HEK293 (cell line): Measurements from ENCODE around the gene HDDC3.

ENCODE experiments used
- CTCF ChIA-PET: fragments of 350-600 bp; formaldehyde crosslinking; extraction: SDS; loops from one replicate; lab custom pipeline; 2021; ENCODE audit warnings: antibody characterized with exemption; lab: Yijun Ruan, JAX
- POLR2A ChIA-PET: fragments of 300-600 bp; formaldehyde crosslinking; extraction: SDS; loops from one replicate; lab custom pipeline; 2020; ENCODE audit warnings: antibody characterized with exemption, inconsistent platforms; lab: Yijun Ruan, JAX
- H3K27ac ChIP-seq: fragments of 200-500 bp; sonication (Bioruptor generic); 2 replicates; pipeline ENCODE4 v1.5.1; 2014; ENCODE audit warnings: low read depth, low read length, control low read depth, inconsistent platforms; ENCODE audit errors: extremely low read depth
- H3K36me3 ChIP-seq, 2 experiments: fragments of 200-500 bp in 1 of 2; sonication (Bioruptor generic) in 1 of 2; 1 replicate in 1 of 2; 2 replicates in 1 of 2; pipeline ENCODE4 v1.5.1; 2014 to 2017; ENCODE audit warnings: inconsistent platforms in 2 of 2, low read length in 2 of 2; ENCODE audit not compliant: control insufficient read depth in 2 of 2, insufficient read depth in 1 of 2
- H3K4me1 ChIP-seq: fragments of 200-500 bp; sonication (Bioruptor generic); 2 replicates; pipeline ENCODE4 v1.5.1; 2014; ENCODE audit warnings: mild to moderate bottlenecking, low read length, inconsistent platforms; ENCODE audit not compliant: control insufficient read depth, insufficient read depth
- H3K4me3 ChIP-seq: 2 replicates; pipeline ENCODE4 v1.5.1; 2011; ENCODE audit warnings: low read depth, mild to moderate bottlenecking, control low read depth, low read length, moderate library complexity
- H3K9me3 ChIP-seq: fragments of 200-500 bp; sonication (Bioruptor generic); 2 replicates; pipeline ENCODE4 v1.5.1; 2014; ENCODE audit warnings: low read depth, low read length, inconsistent platforms; ENCODE audit not compliant: control insufficient read depth, insufficient read depth
- EGR2 ChIP-seq: fragments of 450-650 bp; formaldehyde crosslinking; IDR thresholded peaks from 2 replicates; pipeline ENCODE4 v1.5.1; 2016; ENCODE audit warnings: low read depth, missing biosample characterization, missing genetic modification characterization
- FEZF1 ChIP-seq: fragments of 450-650 bp; formaldehyde crosslinking; IDR thresholded peaks from 2 replicates; pipeline ENCODE4 v1.5.1; 2016; ENCODE audit warnings: missing biosample characterization, missing genetic modification characterization
- GLIS1 ChIP-seq: fragments of 450-650 bp; formaldehyde crosslinking; IDR thresholded peaks from 2 replicates; pipeline ENCODE4 v1.5.1; 2016; ENCODE audit warnings: missing biosample characterization, missing genetic modification characterization
- KLF1 ChIP-seq: fragments of 450-650 bp; formaldehyde crosslinking; IDR thresholded peaks from 2 replicates; pipeline ENCODE4 v1.5.1; 2016; ENCODE audit warnings: missing biosample characterization, missing genetic modification characterization
- KLF10 ChIP-seq: fragments of 450-650 bp; IDR thresholded peaks from 2 replicates; pipeline ENCODE4 v1.5.1; 2018; ENCODE audit warnings: missing biosample characterization, mild to moderate bottlenecking, missing genetic modification characterization
- OVOL3 ChIP-seq: fragments of 450-650 bp; formaldehyde crosslinking; IDR thresholded peaks from 2 replicates; pipeline ENCODE4 v1.5.1; 2016; ENCODE audit warnings: missing biosample characterization, missing genetic modification characterization
- RBAK ChIP-seq: fragments of 450-650 bp; formaldehyde crosslinking; IDR thresholded peaks from 2 replicates; pipeline ENCODE4 v1.5.1; 2016; ENCODE audit warnings: missing biosample characterization, missing genetic modification characterization
- SCRT2 ChIP-seq: fragments of 450-650 bp; formaldehyde crosslinking; IDR thresholded peaks from 2 replicates; pipeline ENCODE4 v1.5.1; 2016; ENCODE audit warnings: missing biosample characterization, missing genetic modification characterization
- SETDB1 ChIP-seq: IDR thresholded peaks from one replicate; pipeline ENCODE4 v1.6.1; 2017; ENCODE audit warnings: mild to moderate bottlenecking, low read length, moderate library complexity, mixed read lengths; ENCODE audit not compliant: insufficient read length
- WT1 ChIP-seq: fragments of 450-650 bp; formaldehyde crosslinking; IDR thresholded peaks from 2 replicates; pipeline ENCODE4 v1.5.1; 2016; ENCODE audit warnings: missing biosample characterization, missing genetic modification characterization
- ZBTB17 ChIP-seq: fragments of 450-650 bp; formaldehyde crosslinking; IDR thresholded peaks from 2 replicates; pipeline ENCODE4 v1.5.1; 2016; ENCODE audit warnings: missing biosample characterization, missing genetic modification characterization
- ZBTB8A ChIP-seq: fragments of 450-650 bp; formaldehyde crosslinking; IDR thresholded peaks from 2 replicates; pipeline ENCODE4 v1.5.1; 2016; ENCODE audit warnings: missing biosample characterization, missing genetic modification characterization
- ZFP69B ChIP-seq: fragments of 450-650 bp; formaldehyde crosslinking; IDR thresholded peaks from 2 replicates; pipeline ENCODE4 v1.5.1; 2016; ENCODE audit warnings: missing biosample characterization, missing genetic modification characterization
- ZNF121 ChIP-seq: fragments of 450-650 bp; formaldehyde crosslinking; IDR thresholded peaks from 2 replicates; pipeline ENCODE4 v1.5.1; 2016; ENCODE audit warnings: missing biosample characterization, missing genetic modification characterization
- ZNF157 ChIP-seq: fragments of 450-650 bp; formaldehyde crosslinking; IDR thresholded peaks from 2 replicates; pipeline ENCODE4 v1.5.1; 2016; ENCODE audit warnings: missing biosample characterization, missing genetic modification characterization
- ZNF19 ChIP-seq: fragments of 450-650 bp; formaldehyde crosslinking; IDR thresholded peaks from 2 replicates; pipeline ENCODE4; 2016; ENCODE audit warnings: missing biosample characterization, missing genetic modification characterization, low read depth
- ZNF211 ChIP-seq: fragments of 450-650 bp; formaldehyde crosslinking; IDR thresholded peaks from 2 replicates; pipeline ENCODE4 v1.5.1; 2016; ENCODE audit warnings: low read depth, missing biosample characterization, missing genetic modification characterization
- ZNF26 ChIP-seq: fragments of 450-650 bp; formaldehyde crosslinking; IDR thresholded peaks from 2 replicates; pipeline ENCODE4 v1.5.1; 2016; ENCODE audit warnings: missing biosample characterization, missing genetic modification characterization
- ZNF341 ChIP-seq: fragments of 450-650 bp; formaldehyde crosslinking; IDR thresholded peaks from 2 replicates; pipeline ENCODE4; 2016; ENCODE audit warnings: low read depth, missing biosample characterization, missing genetic modification characterization
- ZNF473 ChIP-seq: fragments of 450-650 bp; formaldehyde crosslinking; IDR thresholded peaks from 2 replicates; pipeline ENCODE4 v1.5.1; 2017; ENCODE audit warnings: missing biosample characterization, missing genetic modification characterization
- ZNF558 ChIP-seq: fragments of 450-650 bp; formaldehyde crosslinking; IDR thresholded peaks from 2 replicates; pipeline ENCODE4 v1.5.1; 2016; ENCODE audit warnings: missing biosample characterization, missing genetic modification characterization
- ZNF600 ChIP-seq: fragments of 450-650 bp; formaldehyde crosslinking; IDR thresholded peaks from 2 replicates; pipeline ENCODE4 v1.5.1; 2016; ENCODE audit warnings: missing biosample characterization, missing genetic modification characterization
- ZNF660 ChIP-seq: fragments of 450-650 bp; IDR thresholded peaks from 2 replicates; pipeline ENCODE4 v1.5.1; 2018; ENCODE audit warnings: missing biosample characterization, mild to moderate bottlenecking, missing genetic modification characterization
- ZNF692 ChIP-seq: fragments of 450-650 bp; formaldehyde crosslinking; IDR thresholded peaks from 2 replicates; pipeline ENCODE4 v1.5.1; 2016; ENCODE audit warnings: missing biosample characterization, missing genetic modification characterization

Gene HDDC3

GRCh38 chr15:90947577-90948357 is 15.4 kb upstream of the HDDC3 start:
- peaks cover 56 to 94% of the 10 kb centered on the region in 2 experiments for H3K36me3 ChIP-seq
- H3K9me3 ChIP-seq: no peaks in the 10 kb centered on the region
- ChIA-PET CTCF (interaction anchor here (0.9 to 4.0 kb wide), 3 partner anchors 13 to 85 kb away, joined by 5 to 16 read pairs (median 6); partner anchors contain the start of genes HDDC3 and UNC45A), POLR2A (interaction anchor here (0.6 to 2.3 kb wide), 7 partner anchors 7 to 47 kb away, joined by 3 to 17 read pairs (median 3); partner anchors contain the start of genes MAN2A2, PRC1 and UNC45A)
- TF ChIP-seq EGR2 (tag by site-specific recombination): no peak
- no peak for TF ChIP-seq SCRT2 (tag by site-specific recombination)
- TF ChIP-seq ZNF26 (tag by site-specific recombination): no peak
- no peak for TF ChIP-seq KLF1 (tag by site-specific recombination)
- no peak for TF ChIP-seq ZBTB17 (tag by site-specific recombination)
- TF ChIP-seq FEZF1 (tag by site-specific recombination): no peak
- TF ChIP-seq SETDB1: no peak
- TF ChIP-seq ZNF121: no peak
- TF ChIP-seq OVOL3 (tag by site-specific recombination): no peak
- no peak for TF ChIP-seq ZNF473 (tag by site-specific recombination)
- no peak for TF ChIP-seq ZBTB8A (tag by site-specific recombination)
- TF ChIP-seq ZNF19 (tag by site-specific recombination): no peak
- peak; percentile 65 for TF ChIP-seq GLIS1 (tag by site-specific recombination)
- TF ChIP-seq ZNF660 (tag by site-specific recombination): no peak
- no peak for TF ChIP-seq ZNF211 (tag by site-specific recombination)
- TF ChIP-seq ZNF600 (tag by site-specific recombination): peak; percentile 36; the same call in 1 of the 2 replicates
- 0 out of 2 replicates have a peak, but pooled peaks have one; percentile 48 for TF ChIP-seq ZNF692 (tag by site-specific recombination)
- TF ChIP-seq WT1 (tag by site-specific recombination): no peak
- TF ChIP-seq ZNF558 (tag by site-specific recombination): no peak
- no peak for TF ChIP-seq ZNF157 (tag by site-specific recombination)
- TF ChIP-seq RBAK (tag by site-specific recombination): no peak
- H3K27ac ChIP-seq: no peak overlapping the region
- no peaks in the 10 kb centered on the region for H3K4me1 ChIP-seq
- H3K4me3 ChIP-seq: no peak overlapping the region

GRCh38 chr15:90946941-90947576 is 14.7 kb upstream of the HDDC3 start:
- POLR2A ChIA-PET: interaction anchor here (0.5 to 2.3 kb wide), 7 partner anchors 8 to 50 kb away, joined by 3 to 17 read pairs (median 3); partner anchors contain the start of genes MAN2A2, PRC1, RCCD1 and UNC45A
- peaks cover 61 to 94% of the 10 kb centered on the region in 2 experiments for H3K36me3 ChIP-seq

More at GRCh38 chr15:90946941-90947576, 14.7 kb upstream of the HDDC3 start:
- H3K4me3 ChIP-seq: no peak overlapping the region
- TF ChIP-seq ZFP69B (tag by site-specific recombination): peak; percentile 58; the same call in 1 of the 2 replicates
- TF ChIP-seq ZNF121: peak; percentile 85
- no peak for TF ChIP-seq ZNF341 (tag by site-specific recombination)
- TF ChIP-seq KLF10 (tag by site-specific recombination): no peak
- no peak overlapping the region for H3K27ac ChIP-seq
- H3K4me1 ChIP-seq: no peaks in the 10 kb centered on the region
- H3K9me3 ChIP-seq: no peaks in the 10 kb centered on the region
- CTCF ChIA-PET: interaction anchor here (1.6 to 4.0 kb wide), 3 partner anchors 10 to 325 kb away, joined by 5 to 16 read pairs (median 8); partner anchors contain the start of gene HDDC3
